ENCODE data around the gene RIMBP2.

Gene RIMBP2

GRCh38 chr12:130571734-130572133 is 144.4 kb downstream of the RIMBP2 start:
- no peak overlapping the region for H3K27ac ChIP-seq (replicated peaks)
- DNase-seq (ENCODE audit: low read depth in 1 of 2, low spot score in 1 of 2) = no peak
- H3K4me3 ChIP-seq (replicated peaks; ENCODE audit: insufficient read depth, low read length) = no peak overlapping the region
- no peak for TF ChIP-seq GABPA (IDR thresholded peaks at IDR 0.05; ENCODE audit: low read depth)
- TF ChIP-seq SPI1 (IDR thresholded peaks at IDR 0.05; ENCODE audit: borderline replicate concordance, low read depth) = no peak
- no peak for TF ChIP-seq POLR2AphosphoS5 (IDR thresholded peaks at IDR 0.05; ENCODE audit: low read depth)
- no peak for TF ChIP-seq REST (IDR thresholded peaks at IDR 0.05; ENCODE audit: insufficient replicate concordance, low read depth)
- no peak for TF ChIP-seq CTCF (IDR thresholded peaks at IDR 0.05; ENCODE audit: insufficient read depth, low read length)
- H3K27me3 ChIP-seq (ENCODE audit: insufficient read depth, poor library complexity, severe bottlenecking) = no peaks in the 10 kb centered on the region

GRCh38 chr12:130571089-130571488 is 145.0 kb downstream of the RIMBP2 start:
- DNase-seq (ENCODE audit: low read depth in 1 of 2, low spot score in 1 of 2) = no peak
- H3K27ac ChIP-seq (replicated peaks) = no peak overlapping the region
- H3K4me3 ChIP-seq (replicated peaks; ENCODE audit: insufficient read depth, low read length) = no peak overlapping the region
- no peak for TF ChIP-seq POLR2AphosphoS5 (IDR thresholded peaks at IDR 0.05; ENCODE audit: low read depth)
- no peaks in the 10 kb centered on the region for H3K27me3 ChIP-seq (ENCODE audit: insufficient read depth, poor library complexity, severe bottlenecking)

GRCh38 chr12:130569521-130569920 is 146.6 kb downstream of the RIMBP2 start:
- no peak for TF ChIP-seq POLR2AphosphoS5 (IDR thresholded peaks at IDR 0.05; ENCODE audit: low read depth)
- TF ChIP-seq SPI1 (IDR thresholded peaks at IDR 0.05; ENCODE audit: borderline replicate concordance, low read depth) = no peak
- no peak for TF ChIP-seq CTCF (IDR thresholded peaks at IDR 0.05; ENCODE audit: insufficient read depth, low read length)
- no peak for TF ChIP-seq GABPA (IDR thresholded peaks at IDR 0.05; ENCODE audit: low read depth)
- no peak for TF ChIP-seq REST (IDR thresholded peaks at IDR 0.05; ENCODE audit: insufficient replicate concordance, low read depth)
- Histone ChIP-seq H3K4me3 (replicated peaks; ENCODE audit: insufficient read depth, low read length) (no peak overlapping the region), H3K27me3 (ENCODE audit: insufficient read depth, poor library complexity, severe bottlenecking) (no peaks in the 10 kb centered on the region), H3K27ac (replicated peaks) (no peak overlapping the region)
- no peak for DNase-seq (ENCODE audit: low read depth in 1 of 2, low spot score in 1 of 2)

GRCh38 chr12:130568501-130568900 is 147.6 kb downstream of the RIMBP2 start:
- DNase-seq (ENCODE audit: low read depth in 1 of 2, low spot score in 1 of 2) = no peak
- TF ChIP-seq REST (IDR thresholded peaks at IDR 0.05; ENCODE audit: insufficient replicate concordance, low read depth) = no peak
- TF ChIP-seq SPI1 (IDR thresholded peaks at IDR 0.05; ENCODE audit: borderline replicate concordance, low read depth) = no peak
- no peak for TF ChIP-seq CTCF (IDR thresholded peaks at IDR 0.05; ENCODE audit: insufficient read depth, low read length)
- no peak for TF ChIP-seq POLR2AphosphoS5 (IDR thresholded peaks at IDR 0.05; ENCODE audit: low read depth)
- H3K4me3 ChIP-seq (replicated peaks; ENCODE audit: insufficient read depth, low read length) = no peak overlapping the region
- H3K27me3 ChIP-seq (ENCODE audit: insufficient read depth, poor library complexity, severe bottlenecking) = no peaks in the 10 kb centered on the region
- H3K27ac ChIP-seq (replicated peaks) = no peak overlapping the region

Data from HL-60 (cell line).